ENCODE results near the gene FBXW11.

GRCh38 chr5:171834461-171834860, 172.0 kb downstream of the FBXW11 start:
- no peak for TF ChIP-seq EZH2 (IDR thresholded peaks at IDR 0.05; ENCODE audit: low read depth)
- TF ChIP-seq, protein P1, sequence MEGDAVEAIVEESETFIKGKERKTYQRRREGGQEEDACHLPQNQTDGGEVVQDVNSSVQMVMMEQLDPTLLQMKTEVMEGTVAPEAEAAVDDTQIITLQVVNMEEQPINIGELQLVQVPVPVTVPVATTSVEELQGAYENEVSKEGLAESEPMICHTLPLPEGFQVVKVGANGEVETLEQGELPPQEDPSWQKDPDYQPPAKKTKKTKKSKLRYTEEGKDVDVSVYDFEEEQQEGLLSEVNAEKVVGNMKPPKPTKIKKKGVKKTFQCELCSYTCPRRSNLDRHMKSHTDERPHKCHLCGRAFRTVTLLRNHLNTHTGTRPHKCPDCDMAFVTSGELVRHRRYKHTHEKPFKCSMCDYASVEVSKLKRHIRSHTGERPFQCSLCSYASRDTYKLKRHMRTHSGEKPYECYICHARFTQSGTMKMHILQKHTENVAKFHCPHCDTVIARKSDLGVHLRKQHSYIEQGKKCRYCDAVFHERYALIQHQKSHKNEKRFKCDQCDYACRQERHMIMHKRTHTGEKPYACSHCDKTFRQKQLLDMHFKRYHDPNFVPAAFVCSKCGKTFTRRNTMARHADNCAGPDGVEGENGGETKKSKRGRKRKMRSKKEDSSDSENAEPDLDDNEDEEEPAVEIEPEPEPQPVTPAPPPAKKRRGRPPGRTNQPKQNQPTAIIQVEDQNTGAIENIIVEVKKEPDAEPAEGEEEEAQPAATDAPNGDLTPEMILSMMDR (conservative IDR thresholded peaks at IDR 0.05): no peak
